Urinary bladder (tissue), 4 donors: ENCODE data around the gene SLC1A2. TPM values are rescaled to one million over a fixed set of nuclear protein-coding genes. Genes with fewer than 3 reads are reported as not detected.

Source experiments
- DNase-seq: peaks from one replicate; pipeline ENCODE4 v3.0.0-alpha.2; 2015; ENCODE audit errors: extremely low spot score
- H3K27ac ChIP-seq: one replicate; pipeline ENCODE4 v1.5.1; 2013; ENCODE audit warnings: low read depth, mild to moderate bottlenecking, moderate library complexity
- H3K36me3 ChIP-seq: one replicate; pipeline ENCODE4 v1.6.1; 2013; ENCODE audit warnings: mild to moderate bottlenecking, moderate library complexity; ENCODE audit not compliant: insufficient read depth
- H3K4me1 ChIP-seq: one replicate; pipeline ENCODE4 v1.6.1; 2013; ENCODE audit warnings: mild to moderate bottlenecking, moderate library complexity; ENCODE audit not compliant: insufficient read depth
- H3K4me3 ChIP-seq: one replicate; pipeline ENCODE4 v1.5.1; 2013; ENCODE audit warnings: low read depth, low read length
- WGBS: extraction: QIAGEN DNeasy Blood & Tissue Kit; methylation state at CpG from one replicate; pipeline ENCODE4 v1.1.7; 2013; 5-methylcytosine and 5-hydroxymethylcytosine counted together
- polyA plus RNA-seq: library from polyadenylated mRNA; stranded (reverse); fragments of 200-250 nt; gene quantifications from one replicate; pipeline ENCODE4 v1.2.3, GENCODE V29; 2013
- total RNA-seq: library from RNA; depleted of rRNA; stranded (reverse); fragments of >200 nt; gene quantifications from one replicate; pipeline ENCODE4 v1.2.3, GENCODE V29; 2014
- donor health status: healthy with polysubstance abuse.
- donor health status: healthy.

Gene SLC1A2
- total and polyA plus RNA-seq, 2 donors = 0.44 to 17.9 TPM

- no peak for DNase-seq
- WGBS = 66% methylated on average over 1 of the region's 1 CpG
- Histone ChIP-seq H3K4me3 (no peak overlapping the region), H3K27ac (no peak overlapping the region), H3K36me3 (no peaks in the 10 kb centered on the region), H3K4me1 (no peaks in the 10 kb centered on the region)
Observed at GRCh38 chr11:35398881-35399280, 20.5 kb downstream of the SLC1A2 start.

- H3K36me3 ChIP-seq = no peaks in the 10 kb centered on the region
- H3K4me1 ChIP-seq = peaks cover 1% of the 10 kb centered on the region
- H3K4me3 ChIP-seq = no peak overlapping the region
- 94% methylated on average over 5 of the region's 5 CpGs for WGBS
- DNase-seq = no peak
- H3K27ac ChIP-seq = no peak overlapping the region
Observed at GRCh38 chr11:35394941-35395340, 24.4 kb downstream of the SLC1A2 start.

- 69% methylated on average over 4 of the region's 4 CpGs for WGBS
- no peak for DNase-seq
- H3K4me1 ChIP-seq = peaks cover 1% of the 10 kb centered on the region
Observed at GRCh38 chr11:35393098-35393497, 26.3 kb downstream of the SLC1A2 start.

GRCh38 chr11:35391922-35392688 is 27.3 kb downstream of the SLC1A2 start:
- peaks cover 1% of the 10 kb centered on the region for H3K4me1 ChIP-seq
- no peaks in the 10 kb centered on the region for H3K36me3 ChIP-seq
- WGBS = 22% methylated on average over 13 of the region's 13 CpGs
- no peak overlapping the region for H3K4me3 ChIP-seq
- H3K27ac ChIP-seq = no peak overlapping the region
- DNase-seq = peak; percentile 68

More at GRCh38 chr11:35393098-35393497, 26.3 kb downstream of the SLC1A2 start:
- Histone ChIP-seq H3K27ac (no peak overlapping the region), H3K36me3 (no peaks in the 10 kb centered on the region), H3K4me3 (no peak overlapping the region)

- Histone ChIP-seq H3K36me3 (no peaks in the 10 kb centered on the region), H3K4me3 (no peak overlapping the region), H3K27ac (no peak overlapping the region), H3K4me1 (peaks cover 1% of the 10 kb centered on the region)
- DNase-seq = no peak
- WGBS = 82% methylated on average over 13 of the region's 13 CpGs
Observed at GRCh38 chr11:35390737-35391682, 28.3 kb downstream of the SLC1A2 start.

- H3K36me3 ChIP-seq = no peaks in the 10 kb centered on the region
- H3K4me1 ChIP-seq = peaks cover 1% of the 10 kb centered on the region
- no peak for DNase-seq
- H3K27ac ChIP-seq = no peak overlapping the region
- 71% methylated on average over 6 of the region's 6 CpGs for WGBS
- H3K4me3 ChIP-seq = no peak overlapping the region
Observed at GRCh38 chr11:35389897-35390465, 29.4 kb downstream of the SLC1A2 start.

- Histone ChIP-seq H3K36me3 (no peaks in the 10 kb centered on the region), H3K27ac (no peak overlapping the region), H3K4me1 (peaks cover 1% of the 10 kb centered on the region), H3K4me3 (no peak overlapping the region)
- no peak for DNase-seq
- 87% methylated on average over 1 of the region's 1 CpG for WGBS
Observed at GRCh38 chr11:35389112-35389511, 30.2 kb downstream of the SLC1A2 start.

- H3K4me1 ChIP-seq = peaks cover 1% of the 10 kb centered on the region
- H3K27ac ChIP-seq = no peak overlapping the region
- DNase-seq = no peak
- no peaks in the 10 kb centered on the region for H3K36me3 ChIP-seq
- 78% methylated on average over 5 of the region's 5 CpGs for WGBS
- H3K4me3 ChIP-seq = no peak overlapping the region
Observed at GRCh38 chr11:35388061-35388460, 31.3 kb downstream of the SLC1A2 start.

- no peak for DNase-seq
- H3K4me1 ChIP-seq = peaks cover under 1% of the 10 kb centered on the region
- 59% methylated on average over 4 of the region's 4 CpGs for WGBS
- H3K4me3 ChIP-seq = no peak overlapping the region
- H3K36me3 ChIP-seq = no peaks in the 10 kb centered on the region
- no peak overlapping the region for H3K27ac ChIP-seq
Observed at GRCh38 chr11:35387111-35387982, 32.0 kb downstream of the SLC1A2 start.

- no peak for DNase-seq
- WGBS = 88% methylated on average over 5 of the region's 5 CpGs
- no peaks in the 10 kb centered on the region for H3K4me1 ChIP-seq
- no peaks in the 10 kb centered on the region for H3K36me3 ChIP-seq
- H3K27ac ChIP-seq = no peak overlapping the region
- H3K4me3 ChIP-seq = no peak overlapping the region
Observed at GRCh38 chr11:35383953-35384352, 35.4 kb downstream of the SLC1A2 start.

- Histone ChIP-seq H3K36me3 (no peaks in the 10 kb centered on the region), H3K27ac (no peak overlapping the region), H3K4me1 (no peaks in the 10 kb centered on the region), H3K4me3 (no peak overlapping the region)
- WGBS = 93% methylated on average over 4 of the region's 4 CpGs
- DNase-seq = no peak
Observed at GRCh38 chr11:35381709-35382322, 37.5 kb downstream of the SLC1A2 start.

- H3K36me3 ChIP-seq = no peaks in the 10 kb centered on the region
- no peaks in the 10 kb centered on the region for H3K4me1 ChIP-seq
- no peak overlapping the region for H3K27ac ChIP-seq
- no peak for DNase-seq
- WGBS = 46% methylated on average over 5 of the region's 5 CpGs
- H3K4me3 ChIP-seq = no peak overlapping the region
Observed at GRCh38 chr11:35380603-35381002, 38.8 kb downstream of the SLC1A2 start.
